Uterus (tissue), 4 donors: Measurements from ENCODE around the gene WDFY1. TPM values are rescaled to one million over a fixed set of nuclear protein-coding genes. Genes with fewer than 3 reads are reported as not detected.

Experiments used
- DNase-seq, 2 donors: peaks; one replicate each; pipeline ENCODE4 v3.0.0-alpha.2; 2019 to 2020
- H3K27ac ChIP-seq, 2 donors: fragments of 200-600 bp; sonication (generic); 1 replicate in 1 of 2; 2 replicates in 1 of 2; pipeline ENCODE4 v1.5.1; 2016 to 2018
- H3K27me3 ChIP-seq, 2 donors: fragments of 200-600 bp; sonication (generic); one replicate each; pipeline ENCODE4 v1.5.1; 2018 to 2019; ENCODE audit warnings: control low read depth in 1 of 2
- H3K36me3 ChIP-seq, 2 donors: fragments of 200-600 bp; sonication (generic); one replicate each; pipeline ENCODE4 v1.5.1; 2019; ENCODE audit warnings: control low read depth in 1 of 2
- H3K4me1 ChIP-seq, 2 donors: fragments of 200-600 bp; sonication (generic); one replicate each; pipeline ENCODE4 v1.5.1; 2018 to 2019; ENCODE audit warnings: control low read depth in 1 of 2
- H3K4me3 ChIP-seq, 2 donors: fragments of 200-600 bp; sonication (generic); 1 replicate in 1 of 2; 2 replicates in 1 of 2; pipeline ENCODE4 v1.5.1; 2018 to 2019; ENCODE audit warnings: mild to moderate bottlenecking in 1 of 2
- H3K9me3 ChIP-seq, 2 donors: fragments of 200-600 bp; sonication (generic); one replicate each; pipeline ENCODE4 v1.5.1; 2019; ENCODE audit warnings: control low read depth in 1 of 2
- POLR2A ChIP-seq, 2 donors: fragments of 450-650 bp; IDR thresholded peaks; one replicate each; pipeline ENCODE4 v1.6.1; 2016; ENCODE audit warnings: antibody characterized with exemption in 2 of 2, mild to moderate bottlenecking in 1 of 2, moderate library complexity in 1 of 2
- intact Hi-C: fragments of 100-400 bp; cut with DNase I; formaldehyde crosslinking; loops from one replicate; pipeline ENCODE4 v1.15.1; 2023; ENCODE audit warnings: low total_unique reads
- total RNA-seq, 4 donors: library from RNA; depleted of rRNA in 3 of 4; stranded (reverse); fragments of >200 nt in 3 of 4; gene quantifications; one replicate each; pipeline versions ENCODE4 v1.1.0 to v1.2.4, GENCODE V29; 2014 to 2023
- TF ChIP-seq, protein P1 (sequence below), 4 experiments: fragments of 200-600 bp in 2 of 4; fragments of 450-650 bp in 2 of 4; sonication (generic) in 2 of 4; IDR thresholded peaks; one replicate each; pipeline ENCODE4 v1.5.1; 2016 to 2019; ENCODE audit warnings: antibody characterized with exemption in 4 of 4, mild to moderate bottlenecking in 2 of 4, moderate library complexity in 1 of 4
- donor health status: DM: yes; HTN: yes; CAD: no.

WDFY1 gene
- total RNA-seq, 4 donors from 2014 or later: 17.2 to 112 (median 39.1) TPM

DNA sequence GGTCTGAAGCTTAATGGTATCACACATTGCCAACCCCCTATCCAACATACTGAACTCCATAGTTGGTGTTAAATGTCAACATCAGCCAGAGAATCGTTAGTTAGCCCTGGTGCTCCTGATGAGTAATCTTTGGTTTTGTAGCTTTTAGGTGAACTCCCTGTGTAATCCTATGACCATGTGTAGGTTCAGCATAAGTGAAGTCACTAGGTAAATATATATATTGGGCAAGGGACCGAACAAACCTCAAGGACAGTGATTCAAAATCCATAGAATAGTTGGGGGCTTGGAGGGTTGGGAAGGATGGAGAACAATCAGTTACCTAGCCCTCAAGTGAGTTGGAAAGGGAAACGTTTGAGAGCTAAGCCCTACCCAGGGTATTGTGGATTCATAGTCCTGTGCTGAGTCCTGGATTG lies 91.7 kb downstream of the WDFY1 start:
- TF ChIP-seq, protein P1, sequence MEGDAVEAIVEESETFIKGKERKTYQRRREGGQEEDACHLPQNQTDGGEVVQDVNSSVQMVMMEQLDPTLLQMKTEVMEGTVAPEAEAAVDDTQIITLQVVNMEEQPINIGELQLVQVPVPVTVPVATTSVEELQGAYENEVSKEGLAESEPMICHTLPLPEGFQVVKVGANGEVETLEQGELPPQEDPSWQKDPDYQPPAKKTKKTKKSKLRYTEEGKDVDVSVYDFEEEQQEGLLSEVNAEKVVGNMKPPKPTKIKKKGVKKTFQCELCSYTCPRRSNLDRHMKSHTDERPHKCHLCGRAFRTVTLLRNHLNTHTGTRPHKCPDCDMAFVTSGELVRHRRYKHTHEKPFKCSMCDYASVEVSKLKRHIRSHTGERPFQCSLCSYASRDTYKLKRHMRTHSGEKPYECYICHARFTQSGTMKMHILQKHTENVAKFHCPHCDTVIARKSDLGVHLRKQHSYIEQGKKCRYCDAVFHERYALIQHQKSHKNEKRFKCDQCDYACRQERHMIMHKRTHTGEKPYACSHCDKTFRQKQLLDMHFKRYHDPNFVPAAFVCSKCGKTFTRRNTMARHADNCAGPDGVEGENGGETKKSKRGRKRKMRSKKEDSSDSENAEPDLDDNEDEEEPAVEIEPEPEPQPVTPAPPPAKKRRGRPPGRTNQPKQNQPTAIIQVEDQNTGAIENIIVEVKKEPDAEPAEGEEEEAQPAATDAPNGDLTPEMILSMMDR (IDR thresholded peaks at IDR 0.05): no peak
- no peak for TF ChIP-seq POLR2A (IDR thresholded peaks at IDR 0.05)
- intact Hi-C loops: no loop called here
- H3K27ac ChIP-seq: no peak overlapping the region
- no peaks in the 10 kb centered on the region for H3K36me3 ChIP-seq
- DNase-seq: no peak
- no peak overlapping the region for H3K4me3 ChIP-seq
- H3K9me3 ChIP-seq: no peaks in the 10 kb centered on the region
- H3K4me1 ChIP-seq: no peaks in the 10 kb centered on the region
- no peaks in the 10 kb centered on the region for H3K27me3 ChIP-seq

DNA sequence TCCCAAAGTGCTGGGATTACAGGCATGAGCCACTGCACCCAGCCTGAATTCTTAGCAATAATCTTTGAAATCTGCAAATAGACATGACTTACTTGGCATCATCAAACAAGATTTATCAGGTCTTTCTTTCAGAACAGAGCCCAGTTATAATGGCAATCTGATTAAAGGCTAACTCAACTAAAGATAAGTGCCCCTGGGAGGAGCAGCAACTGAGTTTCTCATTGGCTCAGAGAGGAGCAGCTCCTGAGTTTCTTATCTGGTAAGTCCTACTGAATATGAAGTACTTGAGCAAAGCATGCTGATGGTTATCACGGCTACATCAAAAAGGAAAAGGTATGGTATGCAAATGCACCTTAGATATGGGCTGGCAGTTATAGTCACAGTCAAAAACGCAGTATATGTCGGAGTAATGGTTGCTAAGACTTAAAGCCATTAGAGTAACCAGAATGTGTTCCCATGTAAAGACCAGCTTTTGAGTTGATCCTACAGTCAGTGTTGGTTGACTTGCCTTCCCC lies 92.8 kb downstream of the WDFY1 start:
- TF ChIP-seq, protein P1 (IDR thresholded peaks at IDR 0.05): no peak
- no peak for TF ChIP-seq POLR2A (IDR thresholded peaks at IDR 0.05)
- no peaks in the 10 kb centered on the region for H3K27me3 ChIP-seq
- H3K27ac ChIP-seq: no peak overlapping the region
- no peak for DNase-seq
- intact Hi-C loops: no loop called here
- H3K4me3 ChIP-seq: no peak overlapping the region
- no peaks in the 10 kb centered on the region for H3K36me3 ChIP-seq
- H3K4me1 ChIP-seq: no peaks in the 10 kb centered on the region
- no peaks in the 10 kb centered on the region for H3K9me3 ChIP-seq

DNA sequence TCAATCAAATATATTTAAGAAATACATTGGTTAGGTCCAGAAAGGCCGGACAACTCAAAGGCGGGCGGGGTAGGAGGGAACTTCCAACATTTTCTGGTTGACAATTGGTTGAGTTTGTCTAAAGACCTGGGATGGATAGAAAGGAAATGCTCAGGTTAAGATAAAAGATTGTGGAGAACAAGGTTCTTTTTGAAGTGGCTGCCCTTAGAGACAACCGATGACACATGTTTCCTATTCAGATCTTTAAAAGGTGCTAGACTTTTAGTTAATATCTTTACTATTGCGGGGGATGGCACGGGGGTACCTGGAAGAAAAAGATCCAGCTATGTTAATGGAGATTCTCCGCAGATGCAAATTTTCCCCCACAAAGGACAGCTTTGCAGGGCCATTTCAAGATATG lies 97.7 kb downstream of the WDFY1 start:
- no peak for DNase-seq
- Histone ChIP-seq H3K27me3 (no peaks in the 10 kb centered on the region), H3K4me3 (no peak overlapping the region), H3K4me1 (no peaks in the 10 kb centered on the region), H3K9me3 (no peaks in the 10 kb centered on the region), H3K27ac (no peak overlapping the region), H3K36me3 (no peaks in the 10 kb centered on the region)
- intact Hi-C loops: no loop called here
- no peak for TF ChIP-seq POLR2A (IDR thresholded peaks at IDR 0.05)
- TF ChIP-seq, protein P1 (IDR thresholded peaks at IDR 0.05): no peak

DNA sequence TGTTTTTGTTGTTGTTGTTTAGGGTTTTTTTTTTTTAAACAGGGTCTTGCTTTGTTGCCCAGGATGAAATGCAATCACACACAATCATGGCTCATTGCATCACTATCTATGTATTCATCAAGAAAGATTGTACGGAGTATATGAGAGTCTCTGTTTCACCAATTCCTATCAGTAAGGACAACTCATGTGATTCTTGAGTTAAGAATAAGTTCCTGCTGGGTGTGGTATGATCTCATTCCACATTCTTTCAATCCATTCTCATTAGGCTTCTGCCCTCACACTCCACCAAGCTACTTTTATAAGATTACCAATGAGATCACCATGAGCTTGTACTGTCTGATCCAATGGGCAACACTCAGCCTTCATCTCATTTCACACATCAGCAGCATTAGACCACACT lies 98.6 kb downstream of the WDFY1 start:
- Histone ChIP-seq H3K4me1 (no peaks in the 10 kb centered on the region), H3K27me3 (no peaks in the 10 kb centered on the region), H3K4me3 (no peak overlapping the region), H3K27ac (no peak overlapping the region), H3K36me3 (no peaks in the 10 kb centered on the region), H3K9me3 (no peaks in the 10 kb centered on the region)
- intact Hi-C loops: no loop called here
- no peak for DNase-seq
- no peak for TF ChIP-seq POLR2A (IDR thresholded peaks at IDR 0.05)
- TF ChIP-seq, protein P1 (IDR thresholded peaks at IDR 0.05): no peak

DNA sequence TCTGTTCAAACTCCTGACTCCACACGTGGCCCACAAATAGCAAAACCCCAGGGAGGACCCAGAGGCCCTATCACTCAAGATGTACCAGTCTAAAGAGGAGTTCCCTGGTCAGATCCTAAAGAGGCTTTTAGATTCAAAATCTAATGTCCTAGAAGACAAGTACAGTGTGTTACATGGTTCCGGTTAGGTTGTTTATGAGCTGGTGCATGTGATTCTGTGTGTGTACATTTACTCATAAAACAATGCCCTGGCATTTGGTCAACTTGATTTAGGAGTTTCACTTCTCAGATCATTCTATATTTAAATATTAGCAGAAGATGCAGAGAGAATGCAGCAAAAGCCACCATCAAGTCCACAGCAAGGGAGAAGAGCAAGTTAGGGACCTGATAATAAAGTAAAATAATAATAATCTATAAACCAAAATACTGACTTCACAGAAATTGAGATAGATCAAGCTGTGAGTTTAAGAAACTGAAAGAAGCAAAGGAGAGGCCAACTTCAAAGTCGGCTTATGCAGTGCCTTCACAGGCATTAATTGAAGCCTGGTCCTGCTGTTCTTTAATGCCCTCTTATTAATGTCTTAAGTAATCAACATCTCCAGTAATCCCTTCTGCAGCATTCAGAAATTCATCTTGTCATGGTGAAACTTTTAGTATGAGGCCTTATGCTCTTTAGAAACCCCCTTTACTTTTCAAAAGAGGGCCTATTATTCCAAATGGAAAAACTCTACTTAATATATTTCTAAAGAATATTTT lies 103.5 kb downstream of the WDFY1 start:
- no peak for DNase-seq
- H3K36me3 ChIP-seq: no peaks in the 10 kb centered on the region
- no peak overlapping the region for H3K27ac ChIP-seq
- H3K4me1 ChIP-seq: peaks cover 0 to 5% of the 10 kb centered on the region in 2 donors
- no peaks in the 10 kb centered on the region for H3K9me3 ChIP-seq
- TF ChIP-seq POLR2A (IDR thresholded peaks at IDR 0.05): no peak
- TF ChIP-seq, protein P1 (IDR thresholded peaks at IDR 0.05): no peak
- no peak overlapping the region for H3K4me3 ChIP-seq
- H3K27me3 ChIP-seq: no peaks in the 10 kb centered on the region
- intact Hi-C loops: no loop called here
